Hepatocyte (in vitro differentiated cells): ENCODE data around the gene VASP. TPM values are rescaled to one million over a fixed set of nuclear protein-coding genes. Genes with fewer than 3 reads are reported as not detected.

Experiments used
- DNase-seq: peaks from one replicate; pipeline ENCODE4 v3.0.0-alpha.2; 2016; ENCODE audit warnings: low spot score
- H2AFZ ChIP-seq: fragments of 200-600 bp; sonication (generic); 2 replicates; pipeline ENCODE4 v1.6.0; 2016; ENCODE audit warnings: antibody characterized with exemption, mild to moderate bottlenecking
- H3K27ac ChIP-seq: fragments of 200-600 bp; sonication (generic); 2 replicates; pipeline ENCODE4 v1.5.1; 2016; ENCODE audit warnings: mild to moderate bottlenecking
- H3K27me3 ChIP-seq: fragments of 200-600 bp; sonication (generic); 2 replicates; pipeline ENCODE4 v1.6.1; 2016
- H3K36me3 ChIP-seq: fragments of 200-600 bp; sonication (generic); replicated peaks from 2 replicates; pipeline ENCODE4 v1.5.1; 2016; ENCODE audit warnings: low read depth; ENCODE audit not compliant: insufficient read depth
- H3K4me1 ChIP-seq: fragments of 200-600 bp; sonication (generic); 2 replicates; pipeline ENCODE4 v1.5.1; 2016; ENCODE audit warnings: mild to moderate bottlenecking, moderate library complexity; ENCODE audit not compliant: insufficient read depth
- H3K4me2 ChIP-seq: fragments of 200-600 bp; sonication (generic); 2 replicates; pipeline ENCODE4 v1.6.0; 2016
- H3K4me3 ChIP-seq: fragments of 200-600 bp; sonication (generic); 2 replicates; pipeline ENCODE4 v1.5.1; 2016; ENCODE audit warnings: mild to moderate bottlenecking
- H3K79me2 ChIP-seq: fragments of 200-600 bp; sonication (generic); 2 replicates; pipeline ENCODE4 v1.6.0; 2017; ENCODE audit warnings: mild to moderate bottlenecking
- H3K9me2 ChIP-seq: fragments of 200-600 bp; sonication (generic); replicated peaks from 2 replicates; pipeline ENCODE4 v1.6.0; 2017; ENCODE audit warnings: mild to moderate bottlenecking; ENCODE audit not compliant: insufficient read depth
- H3K9me3 ChIP-seq: fragments of 200-600 bp; sonication (generic); 2 replicates; pipeline ENCODE4 v1.5.1; 2016; ENCODE audit warnings: low read depth, mild to moderate bottlenecking
- H4K20me1 ChIP-seq: fragments of 200-600 bp; sonication (generic); 2 replicates; pipeline ENCODE4 v1.6.0; 2016; ENCODE audit warnings: mild to moderate bottlenecking; ENCODE audit not compliant: insufficient read depth, poor library complexity, severe bottlenecking
- CTCF ChIP-seq: fragments of 200-600 bp; sonication (generic); IDR thresholded peaks from 2 replicates; pipeline ENCODE4 v1.5.1; 2016; ENCODE audit warnings: antibody characterized with exemption, mild to moderate bottlenecking; ENCODE audit not compliant: poor library complexity
- EZH2 ChIP-seq: fragments of 200-600 bp; sonication (generic); IDR thresholded peaks from 2 replicates; pipeline ENCODE4 v1.6.1; 2016; ENCODE audit warnings: antibody characterized with exemption, mild to moderate bottlenecking, borderline replicate concordance
- EZH2phosphoT487 ChIP-seq: fragments of 200-600 bp; sonication (generic); IDR thresholded peaks from one replicate; pipeline ENCODE4 v1.6.1; 2018; ENCODE audit warnings: antibody characterized with exemption, mild to moderate bottlenecking, low read depth, moderate library complexity; ENCODE audit not compliant: unreplicated experiment, severe bottlenecking
- WGBS: methylation state at CpG from one replicate; pipeline ENCODE4 v1.1.6; 2016; ENCODE audit warnings: low lambda C conversion rate; ENCODE audit errors: missing lambda C conversion rate; 5-methylcytosine and 5-hydroxymethylcytosine counted together
- polyA plus RNA-seq: library from polyadenylated mRNA; unstranded; fragments of >200 nt; fragmentation: Nextera tagmentation; extraction: Ambion mirVana; gene quantifications from 2 replicates; pipeline ENCODE4 v1.2.1, GENCODE V29; 2016
- total RNA-seq: library from RNA; depleted of rRNA; stranded (reverse); fragments of >200 nt; gene quantifications from 2 replicates; pipeline ENCODE4 v1.2.3, GENCODE V29; 2014

Gene VASP
- total and polyA plus RNA-seq, 2 experiments from 2014 or later, result 68.9 to 86.0 TPM

DNA sequence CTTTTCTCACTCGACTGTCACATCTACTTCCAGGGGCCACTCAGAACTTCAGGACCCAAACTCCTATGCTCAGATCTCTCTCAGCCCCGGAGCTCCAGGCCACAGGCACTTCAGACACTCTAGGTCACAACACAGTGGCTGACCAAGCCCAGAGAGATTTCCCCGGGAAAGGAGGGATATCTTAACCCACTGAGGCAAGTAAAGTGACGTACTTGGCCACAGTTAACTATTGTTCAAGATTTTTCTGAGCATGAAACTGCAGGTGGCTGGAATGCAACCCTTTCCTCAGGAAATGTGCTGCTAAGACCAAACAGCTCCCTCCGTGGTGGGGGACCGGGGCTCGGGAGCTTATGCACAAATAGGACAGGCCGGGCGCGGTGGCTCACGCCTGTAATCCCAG, 53.4 kb downstream of the VASP start:
- Histone ChIP-seq H3K9me3 (no peaks in the 10 kb centered on the region), H3K27me3 (no peaks in the 10 kb centered on the region), H3K36me3 (no peaks in the 10 kb centered on the region), H3K79me2 (peaks cover 17% of the 10 kb centered on the region), H3K9me2 (no peaks in the 10 kb centered on the region), H3K4me3 (no peak overlapping the region), H3K4me2 (no peak overlapping the region), H2AFZ (no peak overlapping the region), H4K20me1 (no peaks in the 10 kb centered on the region), H3K27ac (no peak overlapping the region), H3K4me1 (no peaks in the 10 kb centered on the region)
- TF ChIP-seq CTCF, result no peak
- no peak for TF ChIP-seq EZH2
- TF ChIP-seq EZH2phosphoT487, result no peak
- 85% methylated on average over 11 of the region's 11 CpGs for WGBS
- no peak for DNase-seq

DNA sequence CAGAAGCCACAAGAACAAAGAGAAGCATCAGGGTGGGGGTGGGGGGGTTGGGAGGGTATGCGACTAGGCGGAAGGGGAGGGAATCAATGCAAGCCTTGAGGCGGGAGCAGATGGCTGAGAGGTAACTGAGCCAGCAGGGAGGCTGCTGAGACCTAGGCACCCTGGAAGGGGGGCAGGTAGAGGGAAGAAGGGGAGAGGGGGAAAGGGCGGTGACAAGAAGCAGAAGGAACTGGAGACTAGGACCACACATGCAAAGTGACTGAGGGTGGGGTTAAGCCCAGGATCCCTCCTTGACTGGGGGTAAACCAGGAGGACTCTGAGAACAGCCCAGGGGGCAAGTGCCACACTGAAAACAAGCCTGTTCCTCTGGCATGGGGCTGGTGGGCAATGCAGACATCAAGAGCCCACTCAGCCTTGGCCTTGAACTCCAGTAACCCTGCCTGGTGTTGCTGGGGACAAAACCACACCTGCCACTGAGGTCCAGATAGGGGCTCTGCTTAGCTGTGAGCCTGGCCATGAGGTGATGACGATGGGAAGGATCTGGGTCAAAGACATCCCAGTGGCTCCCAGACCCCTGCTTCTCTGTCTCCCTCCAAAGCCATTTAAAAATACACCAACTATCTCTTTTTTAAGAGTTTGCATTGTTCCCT, 57.0 kb downstream of the VASP start:
- no peaks in the 10 kb centered on the region for H3K9me3 ChIP-seq
- no peak for DNase-seq
- H3K4me2 ChIP-seq, result no peak overlapping the region
- H3K36me3 ChIP-seq, result no peaks in the 10 kb centered on the region
- no peaks in the 10 kb centered on the region for H3K9me2 ChIP-seq
- no peaks in the 10 kb centered on the region for H4K20me1 ChIP-seq
- 60% methylated on average over 4 of the region's 5 CpGs for WGBS
- no peaks in the 10 kb centered on the region for H3K27me3 ChIP-seq
- peaks cover 19% of the 10 kb centered on the region for H3K79me2 ChIP-seq
- no peak overlapping the region for H2AFZ ChIP-seq
- TF ChIP-seq EZH2, result no peak
- TF ChIP-seq CTCF, result no peak
- TF ChIP-seq EZH2phosphoT487, result no peak
- H3K4me1 ChIP-seq, result no peaks in the 10 kb centered on the region
- no peak overlapping the region for H3K27ac ChIP-seq
- H3K4me3 ChIP-seq, result no peak overlapping the region

- no peaks in the 10 kb centered on the region for H4K20me1 ChIP-seq
- no peak overlapping the region for H3K27ac ChIP-seq
- H3K9me2 ChIP-seq, result no peaks in the 10 kb centered on the region
- WGBS, result 50% methylated on average over 2 of the region's 2 CpGs
- TF ChIP-seq EZH2phosphoT487, result no peak
- no peak for TF ChIP-seq CTCF
- no peak for TF ChIP-seq EZH2
- no peak overlapping the region for H3K4me3 ChIP-seq
- no peaks in the 10 kb centered on the region for H3K27me3 ChIP-seq
- H3K9me3 ChIP-seq, result no peaks in the 10 kb centered on the region
- DNase-seq, result no peak
- H3K4me2 ChIP-seq, result no peak overlapping the region
- H3K79me2 ChIP-seq, result peaks cover 29% of the 10 kb centered on the region
- no peaks in the 10 kb centered on the region for H3K4me1 ChIP-seq
- no peaks in the 10 kb centered on the region for H3K36me3 ChIP-seq
- no peak overlapping the region for H2AFZ ChIP-seq
These were observed 60.3 kb downstream of the VASP start for GRCh38 chr19:45567609-45568008.

- Histone ChIP-seq H3K4me1 (no peaks in the 10 kb centered on the region), H2AFZ (no peak overlapping the region), H3K4me3 (no peak overlapping the region), H3K36me3 (no peaks in the 10 kb centered on the region), H3K27ac (no peak overlapping the region), H3K27me3 (no peaks in the 10 kb centered on the region), H3K79me2 (peaks cover 40% of the 10 kb centered on the region), H3K9me2 (no peaks in the 10 kb centered on the region), H3K4me2 (no peak overlapping the region), H4K20me1 (no peaks in the 10 kb centered on the region), H3K9me3 (no peaks in the 10 kb centered on the region)
- no peak for TF ChIP-seq EZH2
- TF ChIP-seq EZH2phosphoT487, result no peak
- no peak for TF ChIP-seq CTCF
- 84% methylated on average over 3 of the region's 3 CpGs for WGBS
- peak; percentile 26 for DNase-seq
These were observed 61.5 kb downstream of the VASP start for GRCh38 chr19:45568732-45569131.
